A549 (cell line): Measurements from ENCODE around the gene GSK3A. TPM values are rescaled to one million over a fixed set of nuclear protein-coding genes. Genes with fewer than 3 reads are reported as not detected.

Experiments
- ATAC-seq, 2 experiments: fragments of 200-7000 bp in 1 of 2; fragments of >200 bp in 1 of 2; cut with Nextera tagmentation in 1 of 2; cut with Tn5 transposase in 1 of 2; 3 replicates each; pipeline versions ENCODE4 v1.8.0 to v1.9.1; 2018 to 2020; ENCODE audit warnings: mild to moderate bottlenecking in 1 of 2, moderate library complexity in 1 of 2
- CTCF ChIA-PET: fragments of 300-600 bp; sonication (Branson Sonifier 250); formaldehyde crosslinking; extraction: SDS; loops from one replicate; lab custom pipeline; 2021; ENCODE audit warnings: antibody characterized with exemption, inconsistent platforms; lab: Yijun Ruan, JAX
- POLR2A ChIA-PET: fragments of 350-600 bp; formaldehyde crosslinking; extraction: SDS; loops from one replicate; lab custom pipeline; 2021; ENCODE audit warnings: antibody characterized with exemption, inconsistent platforms; lab: Yijun Ruan, JAX
- DNase-seq, 2 experiments: peaks; one replicate each; pipeline versions ENCODE4 v3.0.0 to v3.0.0-alpha.2; 2011 to 2016; ENCODE audit warnings: low read depth in 1 of 2, low spot score in 1 of 2
- FAIRE-seq: peaks from 2 replicates; lab custom pipeline; 2011; peaks lifted over from hg19 to GRCh38; lab: Jason Lieb, UNC
- H3K27ac ChIP-seq, 2 experiments: fragments of >200 bp; sonication (Bioruptor Twin); formaldehyde crosslinking; 3 replicates each; pipeline ENCODE4 v1.5.1; 2016 to 2017
- H3K4me1 ChIP-seq: fragments of >200 bp; sonication (Bioruptor Twin); formaldehyde crosslinking; 3 replicates; pipeline ENCODE4 v1.6.1; 2016
- H3K4me2 ChIP-seq: fragments of >200 bp; sonication (Bioruptor Twin); formaldehyde crosslinking; 3 replicates; pipeline ENCODE4 v1.6.1; 2016
- H3K4me3 ChIP-seq: fragments of >200 bp; sonication (Bioruptor Twin); formaldehyde crosslinking; 3 replicates; pipeline ENCODE4 v1.5.1; 2016
- H3K9me3 ChIP-seq: fragments of >200 bp; sonication (Bioruptor Twin); formaldehyde crosslinking; 3 replicates; pipeline ENCODE4 v1.6.1; 2016
- CBX2 ChIP-seq: fragments of 200-600 bp; sonication (generic); IDR thresholded peaks from 2 replicates; pipeline ENCODE4 v1.6.1; 2016; ENCODE audit warnings: low read depth, mild to moderate bottlenecking, borderline replicate concordance
- CBX8 ChIP-seq: fragments of 200-600 bp; sonication (generic); IDR thresholded peaks from 2 replicates; pipeline ENCODE4 v1.6.1; 2016
- CHD2 ChIP-seq: fragments of 150-350 bp; IDR thresholded peaks from 2 replicates; pipeline ENCODE4 v1.6.1; 2014; ENCODE audit warnings: low read length; ENCODE audit not compliant: partially characterized antibody
- EHF ChIP-seq: fragments of 250-450 bp; sonication (Bioruptor Pico); IDR thresholded peaks from 2 replicates; pipeline ENCODE4 v1.5.0; 2020; ENCODE audit warnings: mild to moderate bottlenecking
- EHMT2 ChIP-seq: fragments of 200-600 bp; sonication (generic); IDR thresholded peaks from 2 replicates; pipeline ENCODE4 v1.6.1; 2016; ENCODE audit warnings: antibody characterized with exemption, low read depth, mild to moderate bottlenecking, moderate library complexity
- EP300 ChIP-seq, 2 experiments: fragments of >200 bp; sonication (Bioruptor Twin); formaldehyde crosslinking; IDR thresholded peaks; 2 replicates in 1 of 2; 3 replicates in 1 of 2; pipeline ENCODE4 v1.6.1; 2016 to 2017
- ESRRA ChIP-seq: fragments of 150-350 bp; IDR thresholded peaks from 2 replicates; pipeline ENCODE4 v1.6.1; 2014; ENCODE audit warnings: mild to moderate bottlenecking, low read length, borderline replicate concordance
- FOSB ChIP-seq: fragments of 250-450 bp; sonication (Bioruptor Pico); IDR thresholded peaks from 2 replicates; pipeline ENCODE4 v1.5.0; 2020; ENCODE audit warnings: mild to moderate bottlenecking, moderate library complexity
- FOSL2 ChIP-seq, 2 experiments: fragments of 450-650 bp in 1 of 2; fragments of >200 bp in 1 of 2; sonication (Bioruptor Twin) in 1 of 2; formaldehyde crosslinking; IDR thresholded peaks; 2 replicates each; pipeline versions ENCODE4 v1.5.0 to v1.6.1; 2016 to 2020; ENCODE audit warnings: mild to moderate bottlenecking in 1 of 2, moderate library complexity in 1 of 2
- FOXS1 ChIP-seq: fragments of 250-450 bp; sonication (Bioruptor Pico); IDR thresholded peaks from 2 replicates; pipeline ENCODE4 v1.5.0; 2020; ENCODE audit warnings: mild to moderate bottlenecking, moderate library complexity
- HDAC2 ChIP-seq: fragments of 200-600 bp; sonication (generic); IDR thresholded peaks from 2 replicates; pipeline ENCODE4 v1.6.1; 2016
- HEYL ChIP-seq: fragments of 250-450 bp; sonication (Bioruptor Pico); IDR thresholded peaks from 2 replicates; pipeline ENCODE4 v1.8.0; 2021; ENCODE audit warnings: mild to moderate bottlenecking, moderate library complexity
- HOXA7 ChIP-seq: fragments of 250-450 bp; sonication (Bioruptor Pico); IDR thresholded peaks from 2 replicates; pipeline ENCODE4 v1.5.0; 2020; ENCODE audit warnings: mild to moderate bottlenecking, moderate library complexity
- HOXB13 ChIP-seq: fragments of 250-450 bp; sonication (Bioruptor Pico); IDR thresholded peaks from 2 replicates; pipeline ENCODE4 v1.5.0; 2020; ENCODE audit warnings: low read depth, mild to moderate bottlenecking, moderate library complexity
- HOXB5 ChIP-seq: fragments of 250-450 bp; sonication (Bioruptor Pico); IDR thresholded peaks from 2 replicates; pipeline ENCODE4 v1.5.0; 2020; ENCODE audit warnings: mild to moderate bottlenecking, moderate library complexity
- KDM1A ChIP-seq: fragments of 200-600 bp; sonication (generic); IDR thresholded peaks from 2 replicates; pipeline ENCODE4 v1.6.1; 2016; ENCODE audit warnings: low read depth, mild to moderate bottlenecking
- MAX ChIP-seq: IDR thresholded peaks from 2 replicates; pipeline ENCODE4 v1.6.1; 2012
- NFE2L2 ChIP-seq: fragments of 150-350 bp; conservative IDR thresholded peaks from 2 replicates; pipeline ENCODE4 v1.6.1; 2014; ENCODE audit warnings: low read length
- NR3C1 ChIP-seq: fragments of >200 bp; sonication (Bioruptor Twin); formaldehyde crosslinking; IDR thresholded peaks from 3 replicates; pipeline ENCODE4 v1.6.1; 2017
- PHF8 ChIP-seq: fragments of 200-600 bp; sonication (generic); IDR thresholded peaks from 2 replicates; pipeline ENCODE4 v1.6.1; 2016; ENCODE audit warnings: low read depth, mild to moderate bottlenecking, antibody characterized with exemption, moderate library complexity, borderline replicate concordance
- POLR2A ChIP-seq: IDR thresholded peaks from 2 replicates; pipeline ENCODE4 v1.6.1; 2012; ENCODE audit warnings: mild to moderate bottlenecking, low read length
- RAD21 ChIP-seq, 2 experiments: fragments of >200 bp in 1 of 2; sonication (Bioruptor Twin) in 1 of 2; formaldehyde crosslinking in 1 of 2; IDR thresholded peaks in 1 of 2; conservative IDR thresholded peaks in 1 of 2; 2 replicates in 1 of 2; 3 replicates in 1 of 2; pipeline ENCODE4 v1.6.1; 2012 to 2018; ENCODE audit warnings: inconsistent platforms in 1 of 2
- RARB ChIP-seq: fragments of 250-450 bp; sonication (Bioruptor Pico); IDR thresholded peaks from 2 replicates; pipeline ENCODE4 v1.8.0; 2021; ENCODE audit warnings: mild to moderate bottlenecking, moderate library complexity
- RFX5 ChIP-seq: fragments of 450-650 bp; IDR thresholded peaks from 2 replicates; pipeline ENCODE4 v1.7.1; 2014; ENCODE audit warnings: antibody characterized with exemption, mild to moderate bottlenecking, moderate library complexity
- TFCP2L1 ChIP-seq: fragments of 250-450 bp; sonication (Bioruptor Pico); IDR thresholded peaks from 2 replicates; pipeline ENCODE4 v1.5.0; 2021; ENCODE audit warnings: mild to moderate bottlenecking
- TP53 ChIP-seq: fragments of 250-450 bp; sonication (Bioruptor Pico); IDR thresholded peaks from 2 replicates; pipeline ENCODE4 v1.5.0; 2021; ENCODE audit warnings: mild to moderate bottlenecking, moderate library complexity
- ZNF302 ChIP-seq: fragments of 250-450 bp; sonication (Bioruptor Pico); IDR thresholded peaks from 2 replicates; pipeline ENCODE4 v1.9.0; 2021; ENCODE audit warnings: inconsistent platforms, mild to moderate bottlenecking, moderate library complexity
- WGBS: methylation state at CpG from one replicate; pipeline ENCODE4 v1.1.6; 2017; ENCODE audit errors: missing lambda C conversion rate; 5-methylcytosine and 5-hydroxymethylcytosine counted together
- polyA plus RNA-seq, 4 experiments: library from polyadenylated mRNA; depleted of rRNA in 3 of 4; stranded (reverse); fragments of >200 nt; fragmentation: RNase III in 1 of 4; extraction: RNeasy Plus Mini Kit Qiagen cat#74134 plus additional on column Dnase treatment in 1 of 4; gene quantifications; 2 replicates in 3 of 4; 3 replicates in 1 of 4; pipeline ENCODE4 v1.2.3, GENCODE V29; 2011 to 2017

Gene GSK3A
- polyA plus RNA-seq, 2 of the 4 experiments (the other 2 are of a cell fraction) = 55.2 to 85.1 TPM

- Histone ChIP-seq H3K9me3 (no peaks in the 10 kb centered on the region), H3K27ac (no peak overlapping the region), H3K4me1 (peaks cover 11% of the 10 kb centered on the region), H3K4me2 (no peak overlapping the region), H3K4me3 (no peak overlapping the region)
- DNase-seq = no peak
- 88% methylated on average over 5 of the region's 5 CpGs for WGBS
- TF ChIP-seq EHF (CRISPR knock-in tag) (no peak), NFE2L2 (no peak), POLR2A (no peak)
- no peak for ATAC-seq
- POLR2A ChIA-PET = no interaction called here
- CTCF ChIA-PET = interaction anchor here (1.0 to 13.0 kb wide), 8 partner anchors 9 to 94 kb away, joined by 3 to 136 read pairs (median 6); partner anchors contain the start of gene POU2F2
- FAIRE-seq = no peak
Measured at GRCh38 chr19:42202290-42202880, 40.0 kb downstream of the GSK3A start.

GRCh38 chr19:42201489-42202289 lies 40.7 kb downstream of the GSK3A start:
- ChIA-PET CTCF (interaction anchor here (0.6 to 13.0 kb wide), 8 partner anchors 9 to 93 kb away, joined by 3 to 136 read pairs (median 3); partner anchors contain the start of gene POU2F2), POLR2A (no interaction called here)
- FAIRE-seq = no peak
- no peak overlapping the region for H3K27ac ChIP-seq
- no peak overlapping the region for H3K4me2 ChIP-seq
- ATAC-seq = no peak
- 86% methylated on average over 6 of the region's 6 CpGs for WGBS
- no peak overlapping the region for H3K4me3 ChIP-seq
- TF ChIP-seq HOXA7 (CRISPR knock-in tag) (no peak), RAD21 (conservative IDR thresholded peaks at IDR 0.05 in 1 of 2, IDR thresholded peaks at IDR 0.05 in 1 of 2) (no peak), ESRRA (no peak), NFE2L2 (no peak)
- H3K4me1 ChIP-seq = peaks cover 4% of the 10 kb centered on the region
- DNase-seq = no peak
- no peaks in the 10 kb centered on the region for H3K9me3 ChIP-seq

- 79% methylated on average over 5 of the region's 5 CpGs for WGBS
- no peak for ATAC-seq
- DNase-seq = no peak
- ChIA-PET POLR2A (no interaction called here), CTCF (interaction anchor here (0.7 to 13.0 kb wide), 7 partner anchors 15 to 220 kb away, joined by 3 to 136 read pairs (median 13); partner anchors contain the start of gene POU2F2)
- TF ChIP-seq MAX (no peak), CHD2 (no peak), FOSL2 (IDR thresholded peaks at IDR 0.05) (no peak), FOSL2 (CRISPR knock-in tag; IDR thresholded peaks at IDR 0.05) (no peak), FOXS1 (CRISPR knock-in tag) (no peak), NR3C1 (no peak), ZNF302 (CRISPR knock-in tag) (no peak), EP300 (IDR thresholded peaks at IDR 0.05) (no peak), RARB (CRISPR knock-in tag) (no peak), CBX8 (no peak), HOXA7 (CRISPR knock-in tag) (no peak)
- TF ChIP-seq, all 56 proteins: peak for 0
- Histone ChIP-seq H3K4me3 (no peak overlapping the region), H3K4me1 (no peaks in the 10 kb centered on the region), H3K27ac (0 out of 6 replicates have a peak overlapping the region, but pooled peaks of 1 of the 2 experiments have one; percentile 9), H3K4me2 (no peak overlapping the region), H3K9me3 (no peaks in the 10 kb centered on the region)
- peak; percentile 43 for FAIRE-seq
Measured at GRCh38 chr19:42200116-42200715, 42.2 kb downstream of the GSK3A start.

GRCh38 chr19:42199440-42200115 lies 42.8 kb downstream of the GSK3A start:
- no peak for FAIRE-seq
- CTCF ChIA-PET = interaction anchor here (0.6 to 13.0 kb wide), 6 partner anchors 16 to 123 kb away, joined by 3 to 136 read pairs (median 11); partner anchors contain the start of gene POU2F2
- Histone ChIP-seq H3K4me3 (no peak overlapping the region), H3K4me2 (no peak overlapping the region), H3K4me1 (no peaks in the 10 kb centered on the region), H3K9me3 (no peaks in the 10 kb centered on the region), H3K27ac (peak overlapping the region in 1 of 2 experiments; percentile 9; a peak in 1 of 6 replicates)
- no peak for DNase-seq
- ATAC-seq = peak in 1 of 2 experiments; percentile 35; a peak in 3 of 6 replicates
- POLR2A ChIA-PET = no interaction called here
- 94% methylated on average over 32 of the region's 32 CpGs for WGBS
- no peak for TF ChIP-seq HDAC2
- no peak for TF ChIP-seq RFX5
- TF ChIP-seq FOSB (CRISPR knock-in tag) = no peak
- no peak for TF ChIP-seq CBX8
- no peak for TF ChIP-seq EHMT2
- TF ChIP-seq HOXB13 (CRISPR knock-in tag) = no peak
- no peak for TF ChIP-seq MAX
- TF ChIP-seq CBX2 = no peak
- no peak for TF ChIP-seq TFCP2L1 (CRISPR knock-in tag)
- no peak for TF ChIP-seq PHF8
- TF ChIP-seq HEYL (CRISPR knock-in tag) = no peak
- TF ChIP-seq HOXB5 (CRISPR knock-in tag) = no peak
- no peak for TF ChIP-seq EP300 (IDR thresholded peaks at IDR 0.05)
- TF ChIP-seq KDM1A = no peak
- no peak for TF ChIP-seq TP53 (CRISPR knock-in tag)
